GM12891 (cell line): ENCODE data around the gene MZB1.

Experiments used
- PAX5 ChIP-seq: IDR thresholded peaks from 2 replicates; pipeline ENCODE4 v1.6.1; 2011; ENCODE audit warnings: low read length, moderate library complexity, mild to moderate bottlenecking; ENCODE audit not compliant: insufficient read depth, severe bottlenecking
- POLR2A ChIP-seq: IDR thresholded peaks from 2 replicates; pipeline ENCODE4 v1.6.1; 2011; ENCODE audit warnings: low read depth, low read length, control low read depth
- POLR2AphosphoS5 ChIP-seq: IDR thresholded peaks from 2 replicates; pipeline ENCODE4 v1.6.1; 2011; ENCODE audit warnings: low read depth, low read length, control low read depth
- POU2F2 ChIP-seq: IDR thresholded peaks from 2 replicates; pipeline ENCODE4 v1.6.1; 2011; ENCODE audit warnings: low read depth, mild to moderate bottlenecking, control low read depth, low read length, moderate library complexity
- TAF1 ChIP-seq: IDR thresholded peaks from 2 replicates; pipeline ENCODE4 v1.6.1; 2011; ENCODE audit warnings: low read depth, low read length, control low read depth

DNA sequence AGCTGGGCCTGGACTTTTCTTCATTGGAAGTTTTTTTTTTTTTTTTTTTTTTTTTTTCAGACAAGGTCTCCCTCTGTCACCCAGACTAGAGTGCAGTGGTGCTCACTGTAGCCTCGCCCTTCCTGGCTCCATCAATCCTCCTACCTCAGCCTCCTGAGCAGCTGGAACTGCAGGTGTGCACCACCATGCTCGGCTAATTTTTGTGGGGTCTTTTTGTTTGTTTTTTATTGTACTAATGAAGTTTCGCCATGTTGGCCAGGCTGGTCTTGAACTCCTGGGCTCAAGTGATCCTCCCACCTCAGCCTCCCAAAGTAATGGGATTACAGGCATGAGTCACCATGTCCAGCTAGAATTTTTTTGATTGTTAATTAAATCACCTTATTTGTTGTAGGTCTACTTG is 46.0 kb upstream of the MZB1 start:
- TF ChIP-seq POLR2A (no peak), POLR2AphosphoS5 (no peak), TAF1 (no peak), PAX5 (no peak), POU2F2 (no peak)
